Peyer's patch (tissue), 4 donors: ENCODE data around the gene PIEZO2. TPM values are rescaled to one million over a fixed set of nuclear protein-coding genes. Genes with fewer than 3 reads are reported as not detected.

ENCODE experiments used
- DNase-seq, 3 donors: peaks; one replicate each; pipeline ENCODE4 v3.0.0-alpha.2; 2017 to 2019
- H3K27ac ChIP-seq, 4 donors: fragments of 200-600 bp; sonication (generic); one replicate each; pipeline ENCODE4 v1.5.1; 2016 to 2019
- H3K27me3 ChIP-seq, 2 donors: fragments of 200-600 bp; sonication (generic); one replicate each; pipeline ENCODE4 v1.5.1; 2019
- H3K36me3 ChIP-seq, 3 donors: fragments of 200-600 bp; sonication (generic); one replicate each; pipeline ENCODE4 v1.5.1; 2016 to 2019
- H3K4me1 ChIP-seq, 4 donors: fragments of 200-600 bp; sonication (generic); one replicate each; pipeline ENCODE4 v1.5.1; 2016 to 2019
- H3K4me3 ChIP-seq, 4 donors: fragments of 200-600 bp; sonication (generic); 1 replicate in 3 of 4; 2 replicates in 1 of 4; pipeline ENCODE4 v1.5.1; 2016 to 2019; ENCODE audit warnings: mild to moderate bottlenecking in 1 of 4
- H3K9me3 ChIP-seq, 4 donors: fragments of 200-600 bp; sonication (generic); one replicate each; pipeline ENCODE4 v1.5.1; 2016 to 2019; ENCODE audit warnings: mild to moderate bottlenecking in 1 of 4
- POLR2A ChIP-seq, 2 donors: fragments of 450-650 bp; IDR thresholded peaks; one replicate each; pipeline ENCODE4 v1.5.1; 2017; ENCODE audit warnings: antibody characterized with exemption in 2 of 2, mild to moderate bottlenecking in 2 of 2, moderate library complexity in 2 of 2
- total RNA-seq, 4 donors: library from RNA; depleted of rRNA; stranded (reverse); fragments of >200 nt; gene quantifications; one replicate each; pipeline ENCODE4 v1.1.0, GENCODE V29; 2016
- TF ChIP-seq, protein P1 (sequence below), 6 experiments: fragments of 450-650 bp in 4 of 6; fragments of 200-600 bp in 2 of 6; sonication (generic) in 1 of 6; IDR thresholded peaks; one replicate each; pipeline ENCODE4 v1.5.1; 2017 to 2019; ENCODE audit warnings: antibody characterized with exemption in 6 of 6, mild to moderate bottlenecking in 3 of 6, moderate library complexity in 1 of 6

Gene PIEZO2
- total RNA-seq, 4 donors from 2014 or later, result 0.85 to 5.8 (median 4.5) TPM

DNA sequence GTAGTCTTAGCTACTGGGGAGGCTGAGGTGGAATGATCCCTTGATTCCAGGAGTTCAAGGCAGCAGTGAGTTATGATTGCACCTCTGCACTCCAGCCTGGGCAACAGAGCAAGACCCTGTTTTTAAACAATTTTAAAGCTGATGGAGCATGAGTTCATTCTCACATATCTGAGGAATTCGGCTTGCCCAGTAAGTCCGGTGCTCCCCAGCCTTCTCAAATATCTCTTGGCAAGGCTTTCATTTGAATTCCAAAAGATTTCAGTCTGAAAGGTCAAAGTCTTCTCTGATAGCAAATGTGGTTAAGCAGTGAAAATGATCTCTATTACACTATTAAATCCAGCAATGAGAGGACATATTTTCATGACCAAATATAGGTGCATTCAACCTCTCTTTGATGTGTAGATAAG, 27.9 kb downstream of the PIEZO2 start:
- Histone ChIP-seq H3K27me3 (no peaks in the 10 kb centered on the region), H3K27ac (no peak overlapping the region), H3K4me1 (no peaks in the 10 kb centered on the region), H3K36me3 (no peaks in the 10 kb centered on the region), H3K4me3 (no peak overlapping the region), H3K9me3 (no peaks in the 10 kb centered on the region)
- no peak for TF ChIP-seq POLR2A (IDR thresholded peaks at IDR 0.05)
- TF ChIP-seq, protein P1, sequence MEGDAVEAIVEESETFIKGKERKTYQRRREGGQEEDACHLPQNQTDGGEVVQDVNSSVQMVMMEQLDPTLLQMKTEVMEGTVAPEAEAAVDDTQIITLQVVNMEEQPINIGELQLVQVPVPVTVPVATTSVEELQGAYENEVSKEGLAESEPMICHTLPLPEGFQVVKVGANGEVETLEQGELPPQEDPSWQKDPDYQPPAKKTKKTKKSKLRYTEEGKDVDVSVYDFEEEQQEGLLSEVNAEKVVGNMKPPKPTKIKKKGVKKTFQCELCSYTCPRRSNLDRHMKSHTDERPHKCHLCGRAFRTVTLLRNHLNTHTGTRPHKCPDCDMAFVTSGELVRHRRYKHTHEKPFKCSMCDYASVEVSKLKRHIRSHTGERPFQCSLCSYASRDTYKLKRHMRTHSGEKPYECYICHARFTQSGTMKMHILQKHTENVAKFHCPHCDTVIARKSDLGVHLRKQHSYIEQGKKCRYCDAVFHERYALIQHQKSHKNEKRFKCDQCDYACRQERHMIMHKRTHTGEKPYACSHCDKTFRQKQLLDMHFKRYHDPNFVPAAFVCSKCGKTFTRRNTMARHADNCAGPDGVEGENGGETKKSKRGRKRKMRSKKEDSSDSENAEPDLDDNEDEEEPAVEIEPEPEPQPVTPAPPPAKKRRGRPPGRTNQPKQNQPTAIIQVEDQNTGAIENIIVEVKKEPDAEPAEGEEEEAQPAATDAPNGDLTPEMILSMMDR (IDR thresholded peaks at IDR 0.05), result no peak
- no peak for DNase-seq

DNA sequence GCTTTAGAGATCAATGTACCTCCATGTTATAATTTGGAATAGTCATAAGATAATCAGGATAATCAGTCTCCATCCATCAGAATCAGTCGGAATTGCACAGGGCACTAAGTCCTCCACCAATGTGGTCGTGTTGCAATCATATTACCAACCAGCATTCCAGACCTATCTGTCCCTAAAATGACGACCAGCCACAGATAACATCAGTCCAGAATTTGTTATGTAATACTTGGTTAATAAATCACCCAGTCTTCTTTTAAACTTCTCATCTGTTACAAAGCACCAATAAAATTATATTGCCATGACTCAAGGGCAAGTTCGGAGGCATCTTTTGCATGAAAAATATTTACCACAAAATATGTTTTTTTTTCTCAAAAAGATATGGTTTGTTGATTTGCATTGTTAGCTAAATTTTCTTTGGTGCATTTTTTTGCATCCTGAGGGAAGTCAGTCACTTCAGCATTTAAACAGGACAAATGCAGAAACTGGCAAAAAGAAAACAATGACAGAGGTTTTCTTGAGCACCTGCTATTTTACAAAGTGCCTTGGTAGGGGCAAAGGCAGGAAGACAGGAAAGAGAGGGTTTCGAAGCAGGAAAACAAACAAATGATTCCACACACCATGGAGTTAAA, 29.3 kb downstream of the PIEZO2 start:
- no peak for DNase-seq
- H3K27me3 ChIP-seq, result no peaks in the 10 kb centered on the region
- H3K36me3 ChIP-seq, result no peaks in the 10 kb centered on the region
- H3K9me3 ChIP-seq, result no peaks in the 10 kb centered on the region
- H3K27ac ChIP-seq, result no peak overlapping the region
- no peaks in the 10 kb centered on the region for H3K4me1 ChIP-seq
- H3K4me3 ChIP-seq, result no peak overlapping the region
- TF ChIP-seq, protein P1 (IDR thresholded peaks at IDR 0.05), result no peak
- TF ChIP-seq POLR2A (IDR thresholded peaks at IDR 0.05), result no peak

DNA sequence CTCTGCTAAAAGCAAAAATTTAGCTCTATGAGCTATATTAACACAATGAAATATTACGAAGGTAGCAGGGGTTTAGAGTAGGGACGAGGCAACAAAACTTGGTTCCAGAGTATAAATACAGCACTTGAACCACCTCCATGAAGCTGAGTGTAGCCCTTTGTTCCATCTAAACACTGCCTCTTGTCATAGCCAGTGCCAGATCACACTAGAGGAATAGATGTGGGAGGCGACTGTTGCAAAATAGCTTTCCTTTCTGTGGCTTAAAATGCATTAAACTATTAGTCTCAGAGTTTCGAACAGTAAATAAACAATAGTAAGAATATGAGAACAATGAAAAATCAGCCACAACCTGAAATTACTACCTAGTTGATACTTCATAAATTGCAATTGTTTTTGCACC, 29.8 kb downstream of the PIEZO2 start:
- H3K4me1 ChIP-seq, result no peaks in the 10 kb centered on the region
- no peak for DNase-seq
- H3K36me3 ChIP-seq, result no peaks in the 10 kb centered on the region
- H3K4me3 ChIP-seq, result no peak overlapping the region
- no peaks in the 10 kb centered on the region for H3K9me3 ChIP-seq
- no peak for TF ChIP-seq POLR2A (IDR thresholded peaks at IDR 0.05)
- TF ChIP-seq, protein P1 (IDR thresholded peaks at IDR 0.05), result no peak
- H3K27ac ChIP-seq, result no peak overlapping the region
- no peaks in the 10 kb centered on the region for H3K27me3 ChIP-seq

DNA sequence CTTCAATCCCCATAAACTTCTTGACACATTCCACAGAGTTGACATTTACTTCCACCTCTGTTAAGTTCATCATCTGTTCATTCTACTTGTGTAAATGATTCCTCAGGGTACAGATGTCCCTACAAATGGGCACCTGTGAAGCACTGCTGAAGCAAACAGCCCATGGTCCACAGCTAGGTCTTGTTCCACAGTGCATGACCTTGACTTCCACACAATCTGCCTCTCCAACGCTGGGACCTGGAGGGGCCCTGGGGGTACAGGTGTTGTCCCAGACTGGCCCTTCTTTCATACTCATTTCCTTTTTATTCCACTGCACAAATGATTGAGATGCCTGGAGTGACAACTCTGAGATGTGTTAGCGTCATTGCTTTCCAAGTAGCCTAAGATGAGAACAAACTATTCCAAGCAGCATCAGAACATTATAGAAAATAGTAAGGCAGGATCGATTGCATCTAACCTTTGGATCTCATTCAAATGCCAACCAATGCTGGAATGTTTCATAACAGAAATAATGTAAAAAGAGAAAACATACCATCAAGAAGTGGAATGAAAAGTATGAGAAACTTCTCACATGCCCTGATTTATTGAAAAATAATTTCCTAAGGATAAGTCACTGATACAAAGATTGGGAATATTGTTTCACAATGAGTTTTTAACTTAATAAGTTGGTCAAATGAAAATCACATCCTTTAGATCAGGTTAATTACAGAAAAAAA, 31.2 kb downstream of the PIEZO2 start:
- no peak overlapping the region for H3K27ac ChIP-seq
- no peaks in the 10 kb centered on the region for H3K4me1 ChIP-seq

DNA sequence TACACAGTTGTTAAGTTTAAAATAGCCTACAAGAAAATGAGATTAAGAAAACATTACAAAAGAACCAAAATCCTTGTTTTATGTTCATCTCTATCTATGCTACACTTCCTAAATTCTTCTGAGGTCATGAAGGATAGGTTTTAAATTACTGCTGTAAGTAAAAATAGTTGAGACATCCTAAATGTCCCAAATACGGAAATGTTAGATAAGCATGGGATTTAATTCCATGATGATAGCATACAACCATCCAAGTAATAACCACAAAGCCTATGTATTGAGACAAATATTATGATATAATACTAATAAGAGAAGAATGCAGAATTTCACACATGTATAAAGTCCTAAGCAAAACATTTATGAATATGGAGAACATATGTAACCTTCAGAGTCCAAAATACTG, 34.1 kb downstream of the PIEZO2 start:
- DNase-seq, result no peak
- no peaks in the 10 kb centered on the region for H3K9me3 ChIP-seq
- no peaks in the 10 kb centered on the region for H3K27me3 ChIP-seq
- no peaks in the 10 kb centered on the region for H3K4me1 ChIP-seq
- H3K27ac ChIP-seq, result no peak overlapping the region
- no peak overlapping the region for H3K4me3 ChIP-seq
- H3K36me3 ChIP-seq, result no peaks in the 10 kb centered on the region
- no peak for TF ChIP-seq POLR2A (IDR thresholded peaks at IDR 0.05)
- TF ChIP-seq, protein P1 (IDR thresholded peaks at IDR 0.05), result no peak

More for the DNA sequence above, 31.2 kb downstream of the PIEZO2 start:
- Histone ChIP-seq H3K36me3 (no peaks in the 10 kb centered on the region), H3K27me3 (no peaks in the 10 kb centered on the region), H3K4me3 (no peak overlapping the region), H3K9me3 (no peaks in the 10 kb centered on the region)
- TF ChIP-seq POLR2A (IDR thresholded peaks at IDR 0.05), result no peak
- TF ChIP-seq, protein P1 (IDR thresholded peaks at IDR 0.05), result no peak
- no peak for DNase-seq
